CD8-positive, alpha-beta memory T cell (primary cell): ENCODE measurements around the gene ZNF267. TPM values are rescaled to one million over a fixed set of nuclear protein-coding genes. Genes with fewer than 3 reads are reported as not detected.
"Not testable (repeated sequence)": the region's sequence is repeated elsewhere in the genome, so short reads cannot be mapped to it uniquely, and the experiment has no call there.

Experiments used
- CTCF ChIA-PET: fragments of 350-600 bp; sonication (Branson Sonifier 250); formaldehyde crosslinking; loops from one replicate; lab custom pipeline; 2021; ENCODE audit warnings: antibody characterized with exemption; lab: Charles Lee
- POLR2A ChIA-PET: fragments of 350-600 bp; sonication (Branson Sonifier 250); formaldehyde crosslinking; loops from one replicate; lab custom pipeline; 2021; ENCODE audit warnings: antibody characterized with exemption; lab: Charles Lee
- DNase-seq, 5 donors: peaks; one replicate each; pipeline versions ENCODE4 v3.0.0 to v3.0.0-alpha.2; 2020 to 2022; ENCODE audit warnings: mixed read lengths in 1 of 5
- H3K27ac ChIP-seq: one replicate; pipeline ENCODE4 v1.7.0; 2013; ENCODE audit warnings: low read depth, mild to moderate bottlenecking, low read length, moderate library complexity
- H3K27me3 ChIP-seq: 2 replicates; pipeline ENCODE4 v1.7.0; 2013; ENCODE audit warnings: low read length, mild to moderate bottlenecking; ENCODE audit not compliant: insufficient read depth, poor library complexity, severe bottlenecking
- H3K36me3 ChIP-seq: 2 replicates; pipeline ENCODE4 v1.7.0; 2013; ENCODE audit warnings: mild to moderate bottlenecking, low read length, moderate library complexity; ENCODE audit not compliant: insufficient read depth
- H3K4me1 ChIP-seq: 2 replicates; pipeline ENCODE4 v1.7.0; 2013; ENCODE audit warnings: mild to moderate bottlenecking, low read length, moderate library complexity; ENCODE audit not compliant: insufficient read depth
- H3K4me3 ChIP-seq: 2 replicates; pipeline ENCODE4 v1.7.0; 2013; ENCODE audit warnings: mild to moderate bottlenecking, low read length
- H3K9me3 ChIP-seq: 2 replicates; pipeline ENCODE4 v1.7.0; 2013; ENCODE audit warnings: mild to moderate bottlenecking, low read length
- H3K27ac Mint-ChIP-seq, 8 donors: one replicate each; pipeline ENCODE4 v1.8.0; 2020 to 2021; ENCODE audit warnings: mixed read lengths in 8 of 8, mild to moderate bottlenecking in 6 of 8, inconsistent platforms in 3 of 8, moderate library complexity in 3 of 8
- H3K27me3 Mint-ChIP-seq, 2 donors: one replicate each; pipeline ENCODE4 v1.8.0; 2020 to 2021; ENCODE audit warnings: mixed read lengths in 2 of 2, mild to moderate bottlenecking in 1 of 2, moderate library complexity in 1 of 2
- H3K36me3 Mint-ChIP-seq, 3 donors: one replicate each; pipeline ENCODE4 v1.8.0; 2020 to 2021; ENCODE audit warnings: mixed read lengths in 3 of 3, inconsistent platforms in 1 of 3, mild to moderate bottlenecking in 1 of 3
- H3K4me1 Mint-ChIP-seq, 3 donors: one replicate each; pipeline ENCODE4 v1.8.0; 2020 to 2021; ENCODE audit warnings: mixed read lengths in 3 of 3, inconsistent platforms in 1 of 3, mild to moderate bottlenecking in 1 of 3
- H3K4me3 Mint-ChIP-seq, 7 donors: one replicate each; pipeline ENCODE4 v1.8.0; 2020 to 2021; ENCODE audit warnings: mixed read lengths in 7 of 7, mild to moderate bottlenecking in 6 of 7, moderate library complexity in 4 of 7, inconsistent platforms in 2 of 7
- H3K9me3 Mint-ChIP-seq, 5 donors: one replicate each; pipeline ENCODE4 v1.8.0; 2020 to 2022; ENCODE audit warnings: mixed read lengths in 5 of 5, mild to moderate bottlenecking in 3 of 5, moderate library complexity in 2 of 5, inconsistent platforms in 1 of 5
- polyA plus RNA-seq: library from polyadenylated mRNA; unstranded; fragments of 300-500 nt; fragmentation: Illumina TruSeq; gene quantifications from one replicate; pipeline ENCODE4 v1.2.3, GENCODE V29; 2021
- total RNA-seq, 2 experiments: library from RNA; stranded (reverse); gene quantifications; one replicate each; pipeline ENCODE4 v1.2.3, GENCODE V29; 2021

The ZNF267 gene
- total and polyA plus RNA-seq, 3 experiments from 2014 or later = 15.5 to 89.7 (median 89.0) TPM

- H3K9me3 Mint-ChIP-seq = no peaks in the 10 kb centered on the region
- Histone ChIP-seq H3K4me1 (peaks cover 69% of the 10 kb centered on the region), H3K27ac (peak overlapping the region; percentile 49), H3K9me3 (no peaks in the 10 kb centered on the region), H3K27me3 (no peaks in the 10 kb centered on the region), H3K4me3 (no peak overlapping the region), H3K36me3 (peaks cover 11% of the 10 kb centered on the region)
- peaks cover 0 to 77% (median 18%) of the 10 kb centered on the region in 3 donors for H3K36me3 Mint-ChIP-seq
- peak overlapping the region in 6 of 7 donors; percentile 9 to 72 (median 56) for H3K4me3 Mint-ChIP-seq
- H3K27me3 Mint-ChIP-seq = no peaks in the 10 kb centered on the region
- peak in 3 of 5 donors; percentile 11 to 59 (median 32) for DNase-seq
- POLR2A ChIA-PET = interaction anchor here (0.6 kb wide), 1 partner anchor 11 kb away, joined by 3 read pairs; no protein-coding TSS in a partner anchor
- CTCF ChIA-PET = interaction anchor here (2.3 kb wide), 1 partner anchor 12 kb away, joined by 11 read pairs; no protein-coding TSS in a partner anchor
- H3K27ac Mint-ChIP-seq = peak overlapping the region; percentile 77 to 97 (median 89)
- H3K4me1 Mint-ChIP-seq = peaks cover 85 to 99% (median 97%) of the 10 kb centered on the region in 3 donors
Measured at GRCh38 chr16:31880322-31880979, 6.8 kb downstream of the ZNF267 start.

- Histone ChIP-seq H3K9me3 (no peaks in the 10 kb centered on the region), H3K27me3 (no peaks in the 10 kb centered on the region), H3K36me3 (peaks cover 30% of the 10 kb centered on the region), H3K27ac (no peak overlapping the region), H3K4me3 (no peak overlapping the region), H3K4me1 (peaks cover 13% of the 10 kb centered on the region)
- Mint-ChIP-seq H3K27me3 (no peaks in the 10 kb centered on the region), H3K4me3 (no peak overlapping the region), H3K27ac (peak overlapping the region in 6 of 8 donors; percentile 7 to 84 (median 53)), H3K4me1 (peaks cover 69 to 90% (median 89%) of the 10 kb centered on the region in 3 donors), H3K9me3 (peaks cover 0 to 13% (median 4%) of the 10 kb centered on the region in 5 donors), H3K36me3 (peaks cover 30 to 85% (median 38%) of the 10 kb centered on the region in 3 donors)
- DNase-seq = no peak
- POLR2A ChIA-PET = no interaction called here
- CTCF ChIA-PET = interaction anchor here (0.6 kb wide), 1 partner anchor 18 kb away, joined by 4 read pairs; no protein-coding TSS in a partner anchor
Measured at GRCh38 chr16:31886227-31886626, 12.6 kb downstream of the ZNF267 start.

GRCh38 chr16:31888735-31889134 is 15.1 kb downstream of the ZNF267 start:
- Histone ChIP-seq H3K36me3 (peaks cover 34% of the 10 kb centered on the region), H3K4me3 (no peak overlapping the region), H3K9me3 (no peaks in the 10 kb centered on the region), H3K27ac (no peak overlapping the region), H3K27me3 (no peaks in the 10 kb centered on the region), H3K4me1 (no peaks in the 10 kb centered on the region)
- DNase-seq = no peak
- H3K4me1 Mint-ChIP-seq = peaks cover 61 to 90% (median 81%) of the 10 kb centered on the region in 3 donors
- H3K4me3 Mint-ChIP-seq = peak overlapping the region in 1 of 7 donors; percentile 37
- H3K27me3 Mint-ChIP-seq = no peaks in the 10 kb centered on the region
- POLR2A ChIA-PET = no interaction called here
- peaks cover 0 to 16% (median 13%) of the 10 kb centered on the region in 5 donors for H3K9me3 Mint-ChIP-seq
- H3K27ac Mint-ChIP-seq = peak overlapping the region in 6 of 8 donors; percentile 35 to 86 (median 58)
- H3K36me3 Mint-ChIP-seq = peaks cover 53 to 95% (median 53%) of the 10 kb centered on the region in 3 donors
- CTCF ChIA-PET = no interaction called here

DNA sequence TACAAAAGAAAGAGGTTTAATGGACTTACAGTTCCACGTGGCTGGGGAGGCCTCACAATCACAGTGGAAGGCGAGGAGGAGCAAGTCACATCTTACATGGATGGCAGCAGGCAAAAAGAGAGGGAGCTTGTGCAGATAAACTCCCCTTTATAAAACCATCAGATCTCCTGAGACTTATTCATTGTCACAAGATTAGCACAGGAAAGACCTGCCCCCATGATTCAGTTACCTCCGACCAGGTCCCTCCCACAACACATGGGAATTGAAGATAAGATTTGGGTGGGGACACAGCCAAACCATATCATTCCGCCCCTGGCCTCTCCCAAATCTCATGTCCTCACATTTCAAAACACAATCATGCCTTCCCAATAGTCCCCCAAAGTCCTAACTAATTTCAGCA is 18.5 kb downstream of the ZNF267 start:
- H3K4me1 Mint-ChIP-seq = peaks cover 58 to 87% (median 76%) of the 10 kb centered on the region in 3 donors
- not testable (repeated sequence) for DNase-seq

DNA sequence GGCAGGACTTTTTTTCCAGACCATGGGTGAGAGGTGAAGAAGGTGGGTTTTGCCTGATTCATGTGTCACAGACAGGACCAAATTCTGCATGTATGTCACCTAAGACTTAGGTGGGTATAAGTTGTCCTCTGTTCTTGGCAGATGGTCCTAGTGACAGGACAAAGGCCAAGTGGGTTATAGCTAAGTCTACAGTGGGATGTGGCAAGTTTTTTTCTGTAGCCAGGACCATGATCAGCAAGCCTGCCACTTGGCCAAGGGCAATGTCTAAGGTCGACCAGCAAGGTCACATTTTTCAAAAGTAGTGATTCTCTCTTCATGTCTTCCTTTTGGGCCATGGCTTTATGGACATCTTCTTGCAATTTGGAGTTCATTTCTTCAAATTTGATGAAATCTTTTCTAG is 20.2 kb downstream of the ZNF267 start:
- no peaks in the 10 kb centered on the region for H3K27me3 ChIP-seq
- ChIA-PET CTCF (interaction anchor here (2.0 kb wide), 1 partner anchor 25 kb away, joined by 5 read pairs; no protein-coding TSS in a partner anchor), POLR2A (no interaction called here)
- H3K9me3 ChIP-seq = no peaks in the 10 kb centered on the region
- Mint-ChIP-seq H3K9me3 (peaks cover 10 to 35% (median 28%) of the 10 kb centered on the region in 5 donors), H3K27ac (peak overlapping the region in 6 of 8 donors; percentile 28 to 81 (median 55)), H3K4me1 (peaks cover 54 to 81% (median 76%) of the 10 kb centered on the region in 3 donors), H3K4me3 (no peak overlapping the region), H3K36me3 (peaks cover 75 to 96% (median 92%) of the 10 kb centered on the region in 3 donors), H3K27me3 (no peaks in the 10 kb centered on the region)
- H3K4me3 ChIP-seq = no peak overlapping the region
- peaks cover 45% of the 10 kb centered on the region for H3K36me3 ChIP-seq
- no peaks in the 10 kb centered on the region for H3K4me1 ChIP-seq
- no peak overlapping the region for H3K27ac ChIP-seq
- no peak for DNase-seq

More for the DNA sequence above, 18.5 kb downstream of the ZNF267 start:
- Mint-ChIP-seq H3K4me3 (peak overlapping the region in 1 of 7 donors; percentile 20), H3K36me3 (peaks cover 66 to 96% (median 87%) of the 10 kb centered on the region in 3 donors), H3K9me3 (peaks cover 3 to 25% (median 22%) of the 10 kb centered on the region in 5 donors), H3K27ac (peak overlapping the region in 4 of 8 donors; percentile 23 to 76 (median 40))
- CTCF ChIA-PET, POLR2A ChIA-PET, H3K9me3 ChIP-seq, H3K27me3 Mint-ChIP-seq, H3K4me1 ChIP-seq, H3K4me3 ChIP-seq, H3K27ac ChIP-seq, H3K27me3 ChIP-seq: not testable (repeated sequence)
- H3K36me3 ChIP-seq = peaks cover 45% of the 10 kb centered on the region

DNA sequence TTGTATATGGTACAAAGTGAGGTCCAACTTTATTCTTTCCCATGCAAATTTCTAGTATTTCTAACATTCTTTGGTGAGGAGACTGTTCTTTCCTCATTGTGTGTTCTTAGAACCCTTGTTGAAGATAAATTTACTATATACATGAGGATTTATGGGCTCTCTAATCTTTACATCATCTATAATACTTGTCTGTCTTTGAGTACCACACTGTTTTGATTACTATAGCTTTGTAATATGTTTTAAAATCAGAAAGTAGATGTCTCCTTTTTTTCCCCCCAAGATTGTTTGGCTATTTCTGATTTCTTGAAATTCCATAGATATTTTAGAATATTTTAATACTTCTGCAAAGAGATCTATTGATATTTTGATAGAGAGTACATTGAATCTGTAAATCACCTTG is 23.7 kb downstream of the ZNF267 start:
- Histone ChIP-seq H3K4me1 (no peaks in the 10 kb centered on the region), H3K27ac (no peak overlapping the region), H3K36me3 (peaks cover 30% of the 10 kb centered on the region), H3K9me3 (no peaks in the 10 kb centered on the region), H3K4me3 (no peak overlapping the region), H3K27me3 (no peaks in the 10 kb centered on the region)
- Mint-ChIP-seq H3K4me3 (no peak overlapping the region), H3K27me3 (no peaks in the 10 kb centered on the region), H3K36me3 (peaks cover 61 to 80% (median 73%) of the 10 kb centered on the region in 3 donors), H3K27ac (no peak overlapping the region), H3K9me3 (peaks cover 14 to 34% (median 23%) of the 10 kb centered on the region in 5 donors), H3K4me1 (peaks cover 44 to 71% (median 63%) of the 10 kb centered on the region in 3 donors)
- ChIA-PET CTCF (no interaction called here), POLR2A (no interaction called here)
- no peak for DNase-seq

GRCh38 chr16:31899505-31899904 is 25.9 kb downstream of the ZNF267 start:
- H3K36me3 ChIP-seq = peaks cover 19% of the 10 kb centered on the region
- no peaks in the 10 kb centered on the region for H3K27me3 Mint-ChIP-seq

DNA sequence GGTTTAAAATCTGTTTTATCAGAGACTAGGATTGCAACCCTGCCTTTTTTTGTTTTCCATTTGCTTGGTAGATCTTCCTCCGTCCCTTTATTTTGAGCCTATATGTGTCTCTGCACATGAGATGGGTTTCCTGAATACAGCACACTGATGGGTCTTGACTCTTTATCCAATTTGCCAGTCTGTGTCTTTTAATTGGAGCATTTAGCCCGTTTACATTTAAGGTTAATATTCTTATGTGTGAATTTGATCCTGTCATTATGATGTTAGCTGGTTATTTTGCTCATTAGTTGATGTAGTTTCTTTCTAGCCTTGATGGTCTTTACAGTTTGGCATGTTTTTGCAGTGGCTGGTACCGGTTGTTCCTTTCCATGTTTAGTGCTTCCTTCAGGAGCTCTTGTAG is 31.0 kb downstream of the ZNF267 start:
- H3K4me1 ChIP-seq, DNase-seq, H3K36me3 ChIP-seq, H3K9me3 ChIP-seq, POLR2A ChIA-PET, H3K27me3 Mint-ChIP-seq, H3K4me3 Mint-ChIP-seq, H3K27ac ChIP-seq, H3K27me3 ChIP-seq, H3K4me3 ChIP-seq, CTCF ChIA-PET, H3K27ac Mint-ChIP-seq: not testable (repeated sequence)
- Mint-ChIP-seq H3K9me3 (peaks cover 30 to 78% (median 58%) of the 10 kb centered on the region in 5 donors), H3K4me1 (peaks cover 17 to 37% (median 28%) of the 10 kb centered on the region in 3 donors), H3K36me3 (peaks cover 39 to 71% (median 64%) of the 10 kb centered on the region in 3 donors)

More at GRCh38 chr16:31899505-31899904, 25.9 kb downstream of the ZNF267 start:
- Histone ChIP-seq H3K27me3 (no peaks in the 10 kb centered on the region), H3K4me1 (no peaks in the 10 kb centered on the region), H3K9me3 (no peaks in the 10 kb centered on the region), H3K4me3 (no peak overlapping the region), H3K27ac (no peak overlapping the region)
- Mint-ChIP-seq H3K4me1 (peaks cover 34 to 64% (median 58%) of the 10 kb centered on the region in 3 donors), H3K9me3 (peaks cover 25 to 51% (median 41%) of the 10 kb centered on the region in 5 donors), H3K4me3 (peak overlapping the region in 5 of 7 donors; percentile 8 to 45 (median 36)), H3K27ac (peak overlapping the region in 7 of 8 donors; percentile 9 to 95 (median 74)), H3K36me3 (peaks cover 53 to 76% (median 67%) of the 10 kb centered on the region in 3 donors)
- POLR2A ChIA-PET = no interaction called here
- no peak for DNase-seq
- CTCF ChIA-PET = no interaction called here
